HTR-8/SVneo (cell line): ENCODE results near the gene ATP1A2.

Experiments used
- DNase-seq: peaks from one replicate; pipeline ENCODE4 v3.0.0; 2011; ENCODE audit warnings: low spot score, mixed read lengths; ENCODE audit not compliant: insufficient read length
- FAIRE-seq: peaks from 2 replicates; lab custom pipeline; 2011; peaks lifted over from hg19 to GRCh38; lab: Jason Lieb, UNC

ATP1A2 gene

DNA sequence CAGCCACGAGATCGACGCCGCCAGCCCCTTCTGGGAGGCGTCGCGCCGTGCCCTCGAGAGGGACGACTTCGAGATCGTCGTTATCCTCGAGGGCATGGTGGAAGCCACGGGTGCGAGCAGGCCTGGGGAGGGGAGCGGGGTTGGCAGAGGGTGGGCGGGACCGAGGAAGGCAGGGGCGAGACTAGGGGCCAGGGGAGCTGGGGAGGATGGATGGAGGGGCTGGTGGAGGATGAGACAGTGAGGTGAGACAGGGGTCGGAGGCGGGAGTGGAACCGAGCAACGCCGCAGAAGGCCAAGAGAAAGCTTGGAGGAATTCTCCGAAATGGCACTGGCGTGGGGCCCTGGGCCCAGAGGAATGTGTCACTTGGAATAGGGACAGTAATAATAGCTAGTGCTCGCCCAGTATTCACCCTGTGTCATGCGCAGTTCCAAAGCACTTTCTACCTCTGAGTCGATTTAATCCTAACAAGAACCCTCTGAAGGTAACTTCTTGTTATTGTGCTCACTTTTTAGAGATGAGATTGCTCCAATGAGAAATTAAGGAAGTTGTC lies 30.7 kb upstream of the ATP1A2 start:
- DNase-seq (no peak), FAIRE-seq (no peak)

DNA sequence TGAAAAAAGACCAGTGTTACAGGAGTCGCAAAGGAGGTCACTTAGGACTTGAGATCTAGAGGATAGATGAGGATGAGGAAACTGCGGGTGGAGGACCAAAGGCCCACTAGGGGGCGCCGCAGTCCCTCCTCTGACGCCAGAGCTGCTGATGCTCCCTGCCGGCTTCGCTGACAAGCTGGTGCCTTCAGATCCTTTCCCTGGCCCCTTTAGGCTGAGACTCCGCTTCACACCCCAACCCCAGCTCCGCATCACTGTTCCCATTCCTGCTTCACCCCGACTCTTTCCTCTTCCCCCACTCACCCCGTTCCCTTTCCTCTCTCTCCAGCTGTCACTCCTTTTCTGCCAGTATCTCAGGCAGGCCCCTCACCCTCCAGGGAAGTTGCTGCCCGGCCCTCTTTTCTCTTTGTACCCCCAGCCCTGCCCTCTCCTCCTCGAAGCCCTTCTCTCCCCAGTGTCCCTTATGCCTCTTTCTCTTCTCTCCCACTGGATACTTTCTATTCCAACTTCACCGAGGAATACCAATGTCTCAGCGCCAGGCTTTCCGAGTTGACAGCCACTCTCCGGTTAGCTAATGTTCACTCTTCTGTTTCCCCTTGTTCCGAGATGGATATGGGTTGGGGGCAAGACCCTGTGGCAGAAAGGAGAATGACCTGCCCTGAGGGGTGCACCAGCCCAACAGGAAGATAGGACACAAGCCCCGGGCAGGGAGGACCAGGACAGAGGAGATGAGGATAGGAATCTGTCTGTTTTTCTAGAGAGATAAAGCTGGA lies 29.7 kb upstream of the ATP1A2 start:
- FAIRE-seq = no peak
- DNase-seq = peak; percentile 79

DNA sequence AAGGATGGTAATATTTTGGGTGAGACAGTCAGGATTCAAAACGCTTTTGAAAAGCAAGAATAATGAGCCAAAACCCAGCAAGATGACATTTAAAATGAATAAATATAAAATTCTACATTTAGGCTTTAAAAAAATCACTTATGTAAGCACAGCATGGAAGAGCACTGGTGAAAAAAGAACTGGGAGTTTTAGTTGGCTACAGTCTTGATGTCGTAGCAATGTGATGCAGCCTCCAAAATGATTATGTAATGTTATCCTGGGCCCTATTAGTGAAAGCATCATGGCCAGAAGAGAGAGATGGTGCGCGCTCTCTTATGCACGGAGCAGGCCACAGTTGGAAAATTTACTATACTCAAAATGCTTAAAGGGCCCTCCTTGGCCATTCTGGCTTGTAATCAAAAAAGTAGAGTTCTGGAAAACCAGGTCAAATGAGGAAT lies 29.1 kb upstream of the ATP1A2 start:
- FAIRE-seq (no peak), DNase-seq (no peak)

DNA sequence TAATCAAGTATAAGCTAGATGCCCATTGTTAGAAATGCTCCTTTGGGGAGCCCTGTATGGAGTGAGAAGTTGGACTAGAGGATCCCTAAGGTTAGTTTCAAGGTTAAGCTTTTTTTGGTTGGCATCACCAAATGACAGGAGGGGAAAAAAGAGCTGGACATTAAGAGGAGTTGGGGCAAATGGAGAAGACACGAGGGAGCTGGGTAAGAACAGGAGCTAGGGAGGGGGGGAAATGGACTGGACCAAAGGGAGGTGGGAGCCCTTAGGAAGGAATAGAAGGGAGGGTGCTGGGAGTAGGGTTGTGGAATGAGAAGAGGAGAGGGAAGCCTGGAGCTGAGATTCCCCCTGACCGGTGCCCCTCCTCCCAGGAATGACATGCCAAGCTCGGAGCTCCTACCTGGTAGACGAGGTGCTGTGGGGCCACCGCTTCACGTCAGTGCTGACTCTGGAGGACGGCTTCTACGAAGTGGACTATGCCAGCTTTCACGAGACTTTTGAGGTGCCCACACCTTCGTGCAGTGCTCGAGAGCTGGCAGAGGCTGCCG lies 28.4 kb upstream of the ATP1A2 start:
- DNase-seq (no peak), FAIRE-seq (no peak)

DNA sequence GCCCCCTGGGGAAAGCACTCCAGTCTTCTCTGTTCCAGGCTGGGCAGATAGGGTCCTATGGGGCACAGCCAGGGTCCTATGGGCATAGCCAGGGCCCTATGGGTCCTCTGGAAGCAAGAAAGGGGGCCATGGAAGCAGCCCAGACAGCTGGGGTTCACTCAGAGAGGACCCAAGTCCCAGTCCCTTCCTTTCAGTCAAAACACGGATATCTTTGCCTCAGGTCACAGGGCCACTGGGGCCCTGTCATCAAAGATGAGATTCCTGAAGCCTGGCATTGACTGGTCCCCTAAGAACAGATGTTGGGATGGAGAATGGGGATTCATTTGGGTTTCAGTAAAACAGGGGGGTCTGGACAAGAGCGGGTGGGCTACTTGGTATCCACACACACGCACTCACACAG lies 25.7 kb upstream of the ATP1A2 start:
- DNase-seq = no peak
- no peak for FAIRE-seq

DNA sequence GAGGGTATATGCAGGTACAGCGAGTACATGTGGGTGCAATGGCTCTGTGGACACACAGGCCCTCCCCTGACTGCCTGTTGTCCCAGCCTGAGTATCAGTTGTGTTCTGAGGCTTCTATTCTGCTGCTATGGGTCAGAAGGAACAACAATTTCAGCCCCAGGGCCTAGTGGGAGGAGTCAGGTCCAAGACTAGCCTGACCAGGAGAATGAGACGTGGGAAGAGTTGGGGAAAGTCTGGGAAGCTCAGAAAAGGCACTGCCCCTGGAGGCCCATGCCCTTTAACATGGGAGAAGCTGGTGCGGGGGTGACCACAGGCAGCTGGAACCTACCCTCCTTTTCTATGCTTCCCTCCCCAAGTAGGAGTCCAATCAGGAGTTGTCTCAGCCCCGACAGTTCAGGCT lies 24.8 kb upstream of the ATP1A2 start:
- DNase-seq (no peak), FAIRE-seq (no peak)

DNA sequence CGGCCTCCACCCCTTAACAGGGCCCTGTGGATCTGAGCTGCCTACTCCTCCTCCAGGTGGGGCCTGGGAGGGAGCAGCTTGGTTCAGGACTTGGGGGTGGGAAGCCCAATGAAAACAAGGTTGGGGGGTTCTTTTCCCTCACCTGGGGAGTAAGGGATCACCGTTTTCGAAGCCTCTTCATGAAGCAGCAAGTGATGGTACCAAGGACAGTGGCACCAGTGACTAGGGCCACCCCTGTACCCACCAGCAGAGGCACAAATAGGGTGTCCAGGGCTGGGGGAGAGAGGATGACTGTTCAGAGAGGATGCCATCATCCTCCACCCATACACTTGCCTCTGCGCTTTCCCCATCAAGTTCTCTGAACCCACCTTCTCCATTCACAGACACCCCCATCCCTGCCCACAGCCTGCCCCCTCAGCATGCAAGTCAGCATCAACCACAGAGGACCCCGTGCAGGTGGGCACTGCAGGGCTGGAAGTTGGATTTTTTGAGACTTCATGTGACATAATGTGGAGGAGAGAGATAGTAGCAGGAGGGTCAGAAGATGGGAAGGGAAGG lies 23.8 kb upstream of the ATP1A2 start:
- FAIRE-seq = no peak
- no peak for DNase-seq

DNA sequence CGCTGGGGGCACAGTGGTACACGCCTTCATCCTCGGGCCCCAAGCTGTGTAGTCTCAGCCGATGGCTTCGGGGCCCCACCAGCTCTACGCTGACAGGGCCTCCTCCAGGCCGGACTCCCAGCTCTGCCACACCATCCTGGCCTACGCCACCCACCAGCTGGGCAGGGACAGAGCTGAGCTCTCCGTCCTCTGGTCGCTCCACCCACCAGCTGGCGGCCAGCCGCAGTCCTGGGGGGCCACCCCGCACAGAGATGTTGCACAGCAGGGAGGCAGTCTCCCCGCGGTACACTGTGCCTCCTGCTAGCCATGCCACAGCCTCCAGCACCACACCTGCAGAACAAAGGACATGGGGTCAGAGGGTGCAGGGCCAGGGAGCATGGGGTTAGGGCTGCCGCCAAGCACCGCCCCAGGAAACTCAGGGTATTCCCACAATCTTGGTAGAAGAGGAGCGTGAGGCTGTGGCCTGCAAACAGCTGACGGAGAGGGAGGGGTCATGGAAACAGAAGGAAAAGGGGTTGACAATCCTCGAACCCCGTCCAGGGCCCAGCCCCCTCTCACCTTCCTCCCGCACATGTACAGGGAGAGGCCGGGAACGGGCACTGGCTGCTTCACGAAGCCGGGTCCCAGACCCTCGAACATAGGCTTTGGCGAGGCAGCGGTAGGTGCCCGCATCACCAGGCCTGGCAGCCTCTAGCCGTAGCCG lies 23.0 kb upstream of the ATP1A2 start:
- DNase-seq (no peak), FAIRE-seq (no peak)

DNA sequence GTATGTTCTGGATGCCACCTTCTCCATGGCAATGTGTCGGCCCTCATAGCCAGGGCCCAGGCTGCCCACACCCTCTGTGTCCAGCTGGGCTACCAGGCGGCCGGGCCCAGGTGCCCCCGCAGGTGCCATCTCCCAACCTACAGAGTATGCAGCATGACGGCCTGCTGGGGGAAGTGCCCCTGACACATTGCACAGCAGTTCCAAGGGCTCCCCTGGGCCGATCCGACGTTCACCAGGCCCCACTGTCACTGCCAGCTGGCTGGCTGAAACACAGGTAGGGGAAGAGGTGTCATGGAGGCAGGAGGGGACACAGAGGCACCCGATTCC lies 22.5 kb upstream of the ATP1A2 start:
- DNase-seq = no peak

DNA sequence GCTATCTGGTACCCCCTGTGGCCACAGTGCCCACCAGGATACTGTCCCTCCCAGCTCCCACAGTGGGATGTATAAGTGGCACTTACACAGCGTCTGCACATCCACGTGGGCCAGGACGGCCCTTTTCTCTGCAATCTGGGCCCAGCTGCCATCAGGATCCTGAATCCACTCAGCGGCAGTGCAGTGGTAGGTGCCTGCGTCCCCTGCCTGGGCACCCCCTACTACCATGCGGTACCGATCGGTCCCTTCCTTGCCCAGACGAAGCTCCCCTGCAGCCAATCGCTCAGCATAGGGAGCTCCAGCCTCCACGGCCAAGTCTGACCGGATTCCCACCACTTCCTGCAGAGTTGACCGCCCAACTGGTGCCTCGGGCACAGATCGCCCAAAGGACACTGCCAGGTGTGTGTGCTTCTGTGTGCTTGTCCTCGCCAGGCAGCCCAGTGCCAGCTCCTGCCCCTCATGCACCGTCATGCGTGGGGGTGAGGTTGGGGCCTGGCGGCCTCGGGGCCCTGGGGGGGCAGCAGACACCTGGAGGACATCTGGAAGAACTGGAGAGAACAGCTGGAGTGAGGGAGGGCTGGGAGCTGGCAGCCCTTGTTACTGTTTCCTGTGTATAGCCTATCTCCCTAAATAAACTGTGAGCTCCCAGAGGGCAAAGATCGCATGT lies 21.8 kb upstream of the ATP1A2 start:
- FAIRE-seq = no peak
- no peak for DNase-seq

More for the DNA sequence above, 22.5 kb upstream of the ATP1A2 start:
- FAIRE-seq = no peak

DNA sequence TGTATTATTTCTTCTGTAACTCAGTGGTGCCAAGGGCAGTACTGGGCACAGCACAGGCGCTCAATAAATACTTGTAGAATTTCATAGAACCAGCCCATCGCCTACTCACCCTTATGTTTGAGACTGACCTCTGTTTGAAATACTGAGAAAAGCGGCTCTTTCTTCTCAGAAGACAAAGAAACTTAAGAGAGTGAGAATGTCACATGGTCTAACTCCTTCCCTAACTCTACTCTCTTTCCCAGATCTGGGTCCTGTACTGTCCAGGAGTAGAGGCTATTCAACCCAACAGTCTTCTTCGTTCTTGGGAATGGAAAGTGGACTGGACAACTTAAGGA lies 21.3 kb upstream of the ATP1A2 start:
- FAIRE-seq = no peak

DNA sequence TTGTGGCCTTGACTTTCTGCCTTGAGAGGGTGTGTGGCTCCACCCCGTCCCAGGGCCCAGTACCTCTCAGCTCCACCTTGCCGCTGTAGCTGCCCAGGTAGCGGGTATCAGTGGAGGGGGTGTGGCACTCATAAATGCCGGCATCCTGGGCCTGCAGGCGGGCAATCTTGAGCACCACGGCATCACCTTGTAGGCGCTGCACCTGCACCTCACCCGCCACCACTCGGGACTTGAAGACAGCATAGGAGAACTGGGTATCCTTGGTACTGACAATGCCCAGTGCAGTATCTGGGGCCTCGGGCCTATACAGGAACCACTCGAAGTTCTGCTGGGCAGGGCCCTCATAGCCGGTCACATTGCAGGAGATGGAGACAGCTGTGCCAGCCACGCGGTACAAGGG lies 20.8 kb upstream of the ATP1A2 start:
- FAIRE-seq (no peak), DNase-seq (no peak)

More for the DNA sequence above, 21.3 kb upstream of the ATP1A2 start:
- no peak for DNase-seq

DNA sequence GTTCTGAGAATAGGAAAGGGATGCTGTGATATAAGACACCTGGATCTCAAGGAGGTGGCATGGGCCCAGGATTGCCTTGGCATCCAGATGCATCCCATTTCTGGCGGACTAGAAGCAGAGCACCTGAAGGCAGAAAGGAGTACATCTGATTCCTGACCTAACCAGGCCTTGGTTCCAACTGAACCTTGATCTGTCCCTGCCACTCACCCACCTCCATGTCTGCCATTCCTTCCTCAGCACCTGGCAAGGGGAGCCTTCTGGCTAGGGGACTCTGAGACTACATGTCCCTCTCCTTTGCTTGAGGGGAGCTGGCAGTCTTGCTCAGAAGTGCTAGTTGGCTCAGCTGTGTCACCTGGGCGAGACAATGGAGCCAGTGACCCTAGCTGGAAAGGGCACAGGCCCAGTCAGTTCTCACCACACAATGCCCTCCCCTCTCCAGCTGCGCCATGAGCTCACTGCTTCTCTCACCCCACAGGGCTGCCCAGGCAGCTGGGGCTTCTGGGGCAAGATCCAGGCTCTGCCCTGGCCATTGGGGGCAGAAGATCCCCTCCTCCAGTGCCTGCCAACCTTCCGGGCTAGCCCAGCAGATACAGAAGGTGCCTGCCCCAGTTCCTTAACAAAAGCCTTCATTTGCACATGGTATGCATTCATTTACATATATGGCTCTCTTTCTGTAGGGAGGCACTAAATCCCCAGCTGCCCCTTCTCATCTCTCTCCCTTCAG lies 20.0 kb upstream of the ATP1A2 start:
- DNase-seq = no peak
- no peak for FAIRE-seq

DNA sequence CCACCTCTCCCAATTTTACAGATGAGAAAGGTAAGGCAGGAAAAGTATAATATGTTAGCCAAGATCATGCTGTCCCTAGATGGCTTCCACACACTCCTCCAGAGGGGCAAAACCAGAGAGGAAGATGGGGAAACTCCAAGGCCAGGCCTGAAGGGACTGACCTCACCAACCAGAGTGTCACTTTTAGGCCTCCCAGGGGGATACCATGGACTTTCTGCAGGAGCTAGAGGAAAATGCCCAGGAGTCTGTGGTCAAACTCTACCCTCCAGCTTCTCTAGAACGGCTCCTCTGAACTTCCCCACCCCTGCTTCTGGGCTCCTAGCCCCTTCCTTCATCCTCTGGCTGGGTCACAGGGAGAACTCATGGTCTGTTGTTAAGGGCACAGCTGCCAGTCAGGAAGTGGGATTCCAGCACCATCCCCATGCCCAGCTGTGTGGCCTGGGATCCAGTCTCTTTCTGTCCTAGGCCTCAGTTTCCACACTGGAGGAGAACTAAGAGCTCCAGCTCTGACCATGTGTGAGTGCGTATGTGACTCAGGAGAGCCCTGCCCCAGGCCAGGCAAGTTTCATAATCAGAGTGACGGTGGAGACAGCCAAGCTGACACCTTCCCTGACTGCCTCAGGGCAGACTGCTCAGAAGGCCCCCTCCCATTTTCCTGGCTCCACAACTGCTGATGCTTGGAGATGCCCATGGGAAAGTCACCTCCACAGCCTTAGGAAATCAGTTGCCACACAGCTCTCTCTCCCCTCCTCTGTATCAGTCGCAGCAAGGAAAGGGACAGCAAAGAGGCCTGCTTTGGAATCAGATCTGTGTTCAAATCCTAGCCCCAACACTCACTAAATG lies 19.1 kb upstream of the ATP1A2 start:
- FAIRE-seq (no peak), DNase-seq (no peak)

DNA sequence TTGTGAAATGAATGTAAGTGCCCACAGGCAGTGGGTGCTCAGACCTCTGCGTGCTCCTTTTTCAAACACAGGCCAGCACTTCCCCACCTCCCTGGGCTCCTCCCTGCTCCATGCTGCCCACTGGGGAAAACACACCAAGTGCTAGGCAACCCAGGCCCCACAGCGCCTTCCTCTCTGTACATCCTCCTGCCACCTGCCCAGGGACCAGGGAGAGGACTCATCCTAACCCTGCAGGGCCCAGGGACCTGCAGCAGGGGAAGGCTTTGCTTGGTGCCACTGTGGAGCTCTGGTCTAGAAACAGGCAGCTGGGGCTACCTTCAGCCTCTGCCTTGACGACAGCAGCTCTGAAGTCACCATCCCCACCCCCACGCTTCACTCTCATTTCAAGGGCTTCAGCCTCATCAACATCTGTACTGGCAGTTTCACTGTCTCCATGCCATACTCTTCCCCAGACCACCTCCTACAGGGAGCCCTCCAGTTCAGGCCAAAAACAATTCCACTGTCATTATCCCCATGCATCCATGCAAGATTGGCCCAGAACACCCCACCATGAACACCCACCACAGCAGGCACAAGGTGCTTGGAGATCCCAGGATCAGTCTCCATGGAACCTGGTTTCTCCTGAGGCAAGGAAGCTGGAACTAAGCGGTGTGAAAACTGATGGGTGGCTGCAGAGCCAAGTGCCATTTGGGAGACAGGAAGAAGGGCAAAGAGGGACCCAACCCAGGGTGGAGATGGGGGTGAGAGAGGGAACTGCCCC lies 18.2 kb upstream of the ATP1A2 start:
- DNase-seq (no peak), FAIRE-seq (no peak)

DNA sequence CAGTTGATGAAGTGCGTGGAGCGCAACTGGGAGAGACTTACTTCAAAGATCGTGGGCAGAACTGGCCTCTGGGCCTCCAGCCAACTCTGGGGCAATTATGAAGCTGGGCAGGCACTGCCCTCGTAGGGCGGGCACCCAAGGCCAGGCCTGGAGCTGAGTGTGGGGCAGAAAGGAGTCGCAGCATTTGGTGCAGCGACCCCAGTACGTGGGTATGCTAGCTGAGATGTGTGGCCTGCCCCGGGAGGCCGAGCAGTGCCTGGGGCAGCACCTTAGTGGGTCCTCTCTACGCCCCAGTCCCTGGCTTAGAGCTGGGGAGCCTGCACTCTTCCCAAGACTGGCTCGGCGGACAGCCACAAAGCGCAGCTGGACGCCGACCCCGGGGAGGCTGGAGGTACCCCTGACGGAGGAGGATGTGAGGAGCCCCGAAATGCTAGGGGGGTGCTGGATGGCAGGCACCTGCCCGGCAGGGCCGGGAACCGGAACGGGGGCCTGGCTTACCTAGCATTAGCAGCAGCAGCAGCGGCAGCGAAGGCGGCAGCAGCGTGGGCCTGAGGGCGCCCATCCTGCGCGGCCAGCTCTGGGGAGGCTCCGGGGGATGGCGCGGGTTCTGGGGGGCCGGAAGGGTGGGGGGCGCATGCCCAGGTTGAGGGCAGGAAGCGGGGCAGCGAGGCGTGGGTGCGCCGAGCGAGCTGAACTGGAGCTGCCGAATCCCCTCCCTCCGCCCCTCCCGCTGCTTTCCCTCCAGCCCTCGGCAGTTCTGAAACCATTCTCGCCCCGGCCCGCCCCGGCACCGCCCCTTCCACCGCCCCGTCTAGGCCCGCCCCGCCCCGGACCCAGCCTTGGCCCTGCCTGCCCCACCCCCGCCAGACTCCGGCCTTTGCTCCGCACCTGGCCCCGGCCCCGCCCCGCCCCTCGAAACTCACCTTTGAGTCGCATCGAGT lies 17.4 kb upstream of the ATP1A2 start, which contains the start of gene IGSF8:
Gene IGSF8 (minus strand): TSS at position 709 of the 941 bp plus-strand sequence. CDS start 147 bp downstream, at position 562.
- no peak for FAIRE-seq
- DNase-seq = peak; percentile 77
